Measurements from ENCODE around the gene CALCOCO1.
"Not testable (repeated sequence)": the region's sequence is repeated elsewhere in the genome, so short reads cannot be mapped to it uniquely, and the experiment has no call there.

CALCOCO1 gene

DNA sequence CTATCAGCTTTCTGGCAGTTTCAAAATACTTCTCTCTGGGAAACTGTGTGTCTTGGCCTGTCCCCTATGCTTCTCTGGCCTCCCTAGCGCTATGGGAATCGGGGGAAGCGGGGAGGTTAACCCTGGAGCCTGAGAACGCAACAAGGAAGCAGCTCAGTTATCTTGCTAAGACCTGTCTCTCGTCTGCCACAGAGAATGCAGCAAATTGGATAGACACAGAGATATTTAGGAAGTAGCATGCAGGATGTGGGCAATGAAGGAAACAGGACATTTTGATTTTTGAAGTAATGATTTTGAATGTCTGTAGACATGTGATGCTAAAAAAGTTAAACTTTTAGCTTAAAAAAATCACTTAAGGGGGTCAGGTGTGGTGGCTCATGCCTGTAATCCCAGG, 6.6 kb upstream of the CALCOCO1 start:
- DNase-seq (ENCODE audit: low read depth) = no peak

DNA sequence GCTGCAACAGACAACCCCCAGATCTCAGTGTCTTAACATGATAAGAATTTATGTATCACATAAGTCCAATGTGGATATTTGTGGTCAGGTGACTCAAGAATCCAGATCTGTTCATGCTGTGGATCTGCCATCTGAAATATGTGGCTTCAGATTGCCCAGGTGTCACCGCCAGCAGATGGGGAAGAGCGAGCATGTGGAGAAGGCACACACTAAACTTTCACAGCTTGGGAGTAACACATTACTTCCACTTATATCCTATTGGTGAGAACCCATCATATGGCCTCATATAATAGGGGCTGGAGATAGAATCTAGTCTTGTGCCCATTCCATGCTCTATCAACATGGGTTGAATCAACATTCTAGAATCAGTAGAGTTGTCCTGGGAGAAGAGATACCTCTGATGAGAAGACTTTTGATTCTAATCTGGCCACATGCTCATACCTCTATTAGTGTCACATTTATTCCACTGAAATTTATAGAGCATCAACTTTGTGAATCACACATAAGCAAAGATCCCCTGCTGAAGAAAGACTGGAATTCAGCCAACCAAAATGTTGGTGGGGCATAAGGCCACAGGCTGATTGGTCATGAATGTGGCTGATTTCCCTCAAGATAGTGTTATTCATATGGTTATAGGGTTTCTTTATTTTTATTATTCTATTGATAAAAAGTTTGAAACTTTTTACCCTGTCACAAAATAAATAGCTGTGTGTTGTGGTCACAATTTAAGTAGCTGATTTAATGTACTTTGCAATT, 6.0 kb upstream of the CALCOCO1 start:
- no peak for DNase-seq (ENCODE audit: low read depth)

DNA sequence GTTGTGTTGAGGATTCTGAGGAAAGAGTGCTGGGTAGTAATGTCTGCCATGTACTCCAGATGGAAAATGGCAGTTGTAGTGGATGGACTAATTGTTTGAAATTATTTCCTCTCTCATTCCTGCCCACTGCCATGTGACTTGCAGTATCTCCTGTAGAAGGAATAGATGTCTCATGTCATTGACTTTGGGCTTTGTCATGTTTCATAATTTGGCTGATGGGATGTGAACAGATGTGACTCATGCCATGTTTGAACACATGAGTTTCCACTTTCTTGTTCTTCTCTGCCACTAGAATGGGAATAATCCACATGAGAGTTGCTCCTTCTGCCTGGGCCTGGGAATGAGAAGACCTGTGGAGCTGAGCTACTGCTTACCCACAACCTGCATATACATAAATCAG, 2.4 kb upstream of the CALCOCO1 start:
- DNase-seq (ENCODE audit: low read depth) = no peak

DNA sequence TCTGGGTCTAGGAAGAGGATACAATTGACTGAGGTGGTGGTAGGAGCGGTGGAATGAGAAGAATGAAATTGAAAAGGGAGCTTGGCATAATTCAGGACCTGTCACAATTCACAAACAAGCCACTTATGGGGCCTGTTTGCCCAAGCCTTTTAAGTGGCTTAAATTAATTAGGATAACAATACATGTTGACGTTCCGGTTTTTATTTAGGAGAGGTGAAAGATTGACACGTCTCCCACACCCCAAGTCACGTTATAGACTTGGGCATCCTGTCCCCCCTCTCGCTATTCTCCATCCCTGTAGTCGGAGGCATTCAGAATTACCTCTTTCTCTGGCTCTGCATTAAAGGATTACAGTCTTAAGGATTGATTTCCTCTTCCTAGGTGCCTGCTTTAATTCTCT, 954 bp upstream of the CALCOCO1 start:
- DNase-seq (ENCODE audit: low read depth) = no peak

DNA sequence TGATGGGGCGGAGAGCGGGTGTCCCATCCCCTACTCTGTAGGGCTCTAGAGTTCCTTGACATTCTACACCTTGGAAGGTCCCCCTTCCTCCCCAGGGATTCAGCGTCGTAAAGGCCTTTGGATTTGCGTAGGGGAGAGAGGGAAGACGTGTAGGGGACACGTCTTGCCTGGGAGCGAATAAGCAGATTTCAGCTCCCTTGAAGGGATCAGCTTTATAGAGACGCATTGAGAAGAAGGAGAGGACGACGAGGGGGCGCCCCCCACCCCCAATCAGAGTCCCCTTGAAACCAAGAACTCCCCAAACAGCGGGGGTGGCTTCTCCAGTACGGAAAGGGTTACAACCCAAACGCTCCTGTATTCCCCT, 324 bp downstream of the CALCOCO1 start:
- no peak for DNase-seq (ENCODE audit: low read depth)

DNA sequence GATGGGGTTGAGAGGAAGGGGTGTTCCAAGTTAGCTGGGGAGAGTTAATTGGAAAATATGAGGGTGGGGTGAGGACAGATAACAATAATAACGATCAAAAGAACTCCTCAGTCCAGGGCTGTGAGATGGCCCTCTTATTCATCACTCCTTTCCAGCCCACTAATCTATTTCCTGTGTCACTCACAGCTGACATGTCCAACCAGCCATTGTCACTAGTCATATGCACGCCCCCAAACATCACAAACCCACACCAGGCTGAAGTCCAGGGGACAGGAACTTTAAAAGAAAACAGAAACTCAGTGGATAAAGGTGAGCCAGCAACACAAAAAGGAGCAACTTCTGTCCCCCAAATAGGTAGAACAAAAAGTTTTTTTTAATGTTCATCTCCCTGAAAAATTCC, 911 bp downstream of the CALCOCO1 start:
- DNase-seq (ENCODE audit: low read depth) = no peak

DNA sequence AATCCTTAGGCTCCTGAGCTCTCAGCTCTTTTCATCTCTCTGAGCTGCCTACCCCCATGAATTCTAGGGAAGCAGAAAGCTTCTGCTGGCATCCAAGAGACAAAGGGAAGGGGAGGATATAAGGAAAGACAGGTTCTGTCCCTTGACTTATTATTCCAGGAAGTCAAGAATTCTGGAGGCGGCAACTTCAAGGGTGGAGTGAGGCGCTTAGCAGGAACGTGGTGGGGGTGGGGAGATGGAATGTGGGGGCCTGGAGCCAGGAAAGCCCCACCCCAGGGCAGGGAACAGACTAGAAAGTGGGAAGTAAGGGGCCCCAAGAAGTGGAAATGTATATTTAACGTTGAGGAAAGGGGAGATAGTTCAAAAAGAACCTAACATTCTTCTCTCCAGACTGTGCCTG, 1.4 kb downstream of the CALCOCO1 start:
- no peak for DNase-seq (ENCODE audit: low read depth)

DNA sequence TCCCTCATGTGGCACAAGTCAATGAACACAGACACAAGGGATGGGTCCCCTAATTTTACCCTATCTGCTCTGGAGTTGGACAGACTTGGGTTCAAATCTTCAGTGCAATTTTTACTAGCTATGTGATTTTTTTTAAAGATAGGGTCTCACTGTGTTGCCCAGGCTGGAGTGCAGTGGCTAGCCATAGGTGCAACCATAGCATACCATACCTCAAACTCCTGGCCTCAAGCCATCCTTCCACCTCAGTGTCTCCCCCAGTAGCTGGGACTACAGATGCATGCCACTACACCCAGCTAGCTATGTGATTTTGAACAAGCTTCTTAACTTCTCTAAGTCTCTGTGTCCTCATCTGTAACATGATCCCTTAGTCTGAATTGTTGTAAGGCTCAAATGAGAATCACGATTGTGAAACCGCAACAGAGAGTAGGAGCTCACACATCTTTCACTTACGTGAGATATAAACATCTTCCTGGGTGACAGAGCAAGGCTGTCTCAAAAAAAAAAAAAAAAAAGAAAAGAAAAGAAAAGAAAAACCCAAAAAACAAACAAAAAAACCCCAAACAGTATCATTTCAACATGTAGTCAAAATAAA, 4.7 kb downstream of the CALCOCO1 start:
- no peak for DNase-seq (ENCODE audit: low read depth)

DNA sequence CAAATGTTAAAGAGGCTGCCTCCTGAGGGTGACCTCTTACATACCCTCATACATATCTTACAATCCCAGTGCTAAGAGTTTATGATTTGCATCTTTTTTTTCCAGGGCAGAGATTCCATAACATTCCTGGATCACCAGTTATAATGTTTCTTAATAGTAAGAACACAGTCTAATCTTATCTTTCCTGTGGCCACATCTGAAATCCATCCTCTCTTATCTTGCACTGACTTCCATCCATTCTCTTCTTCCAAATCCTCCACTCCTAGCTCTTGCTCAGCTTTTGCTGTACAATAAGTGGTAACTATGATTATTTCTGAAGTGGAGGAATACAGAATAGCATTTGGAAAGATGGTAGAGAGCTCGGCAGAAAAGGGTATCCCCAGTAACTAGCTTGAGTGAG, 6.3 kb downstream of the CALCOCO1 start:
- DNase-seq (ENCODE audit: low read depth) = no peak

DNA sequence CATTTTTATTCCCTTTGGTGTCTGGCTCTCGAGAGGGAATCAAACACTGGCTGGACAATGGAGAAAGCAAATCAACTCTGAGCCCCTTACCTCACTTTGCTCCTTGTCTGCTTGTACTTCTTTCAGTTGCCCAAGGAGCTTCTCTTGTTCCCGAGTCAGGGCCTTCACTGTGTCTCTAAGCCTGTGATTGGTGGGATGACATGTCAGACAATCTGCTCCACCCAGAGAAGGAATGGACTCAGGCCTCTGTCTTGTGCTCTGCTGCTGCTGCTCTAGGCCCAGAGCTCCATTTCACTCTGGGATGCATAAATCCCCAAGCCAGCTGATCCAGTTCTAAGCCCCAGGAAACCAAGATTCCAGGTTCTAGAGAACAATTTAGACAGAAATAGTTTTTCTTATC, 7.6 kb downstream of the CALCOCO1 start:
- no peak for DNase-seq (ENCODE audit: low read depth)

DNA sequence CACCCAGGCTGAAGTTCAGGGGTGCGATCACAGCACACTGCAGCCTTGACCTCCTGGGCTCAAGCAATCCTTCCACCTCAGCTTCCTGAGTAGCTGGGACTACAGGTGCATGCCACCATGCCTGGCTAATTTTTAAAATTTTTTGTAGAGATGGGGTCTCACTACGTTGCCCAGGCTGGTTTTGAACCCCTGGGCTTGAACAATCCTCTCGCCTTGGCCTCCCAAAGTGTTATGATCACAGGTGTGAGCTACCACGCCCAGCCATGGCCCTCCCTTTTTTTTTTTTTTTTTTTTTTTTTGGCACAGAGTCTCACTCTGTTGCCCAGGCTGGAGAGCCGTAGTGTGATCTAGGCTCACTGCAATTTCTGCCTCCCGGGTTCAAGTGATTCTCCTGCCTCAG, 8.7 kb downstream of the CALCOCO1 start:
- DNase-seq (ENCODE audit: low read depth) = not testable (repeated sequence)

DNA sequence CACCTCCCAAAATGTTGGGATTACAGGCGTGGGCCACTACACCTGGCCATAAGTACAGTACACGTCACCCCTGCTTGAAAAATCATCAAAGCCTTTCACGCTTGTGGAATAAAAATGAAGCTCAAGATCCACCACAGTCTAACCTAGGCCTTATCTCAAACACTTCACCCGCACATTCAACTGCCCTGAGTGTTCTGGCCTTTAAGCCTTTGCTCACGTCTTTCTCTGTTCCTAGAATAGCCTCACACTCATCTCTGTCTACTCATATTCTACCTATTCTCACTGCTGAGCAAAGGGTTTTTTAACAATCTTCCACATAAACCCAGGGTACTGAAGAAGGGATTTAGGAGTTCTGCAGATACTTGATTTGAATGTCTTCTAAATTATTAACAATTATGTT, 9.9 kb downstream of the CALCOCO1 start:
- DNase-seq (ENCODE audit: low read depth) = no peak

DNA sequence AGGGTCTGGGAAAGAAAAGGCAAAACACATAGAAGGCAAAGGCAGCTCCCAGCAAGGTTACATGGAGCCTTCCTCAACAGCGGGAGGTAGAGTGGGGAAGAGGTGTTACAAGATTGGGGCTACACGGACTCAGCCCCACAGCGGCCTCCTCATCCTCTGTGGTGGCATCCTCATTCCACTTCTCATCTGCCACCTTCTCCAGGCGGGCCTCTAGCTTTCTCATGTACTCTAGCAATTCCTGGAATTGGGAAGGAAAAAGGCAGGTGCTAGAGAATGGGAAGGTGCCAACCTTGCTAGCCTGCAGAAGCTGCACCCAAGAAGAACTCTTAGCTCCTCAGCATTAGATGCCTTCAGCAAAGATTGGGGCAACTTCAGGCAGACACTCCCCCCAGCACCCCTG, 13.2 kb downstream of the CALCOCO1 start:
- no peak for DNase-seq (ENCODE audit: low read depth)

DNA sequence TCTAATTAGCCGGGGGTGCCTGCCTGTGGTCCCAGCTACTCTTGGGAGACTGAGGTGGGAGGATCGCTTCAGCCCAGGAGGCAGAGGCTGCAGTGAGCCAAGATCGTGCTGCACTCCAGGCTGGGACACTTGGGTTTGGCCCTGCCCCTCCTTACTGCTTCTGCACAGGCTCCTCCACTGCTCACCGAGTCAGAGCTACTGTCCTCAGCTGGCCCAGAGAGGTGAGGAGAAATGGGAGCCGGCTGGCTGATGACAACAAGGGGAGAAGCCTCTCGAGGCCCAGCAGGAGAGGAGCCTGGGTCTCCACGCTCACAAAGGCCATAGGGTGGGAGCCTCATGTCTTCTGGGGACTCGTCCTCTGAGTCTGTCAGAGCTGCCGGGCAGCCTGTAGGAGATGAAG, 13.7 kb downstream of the CALCOCO1 start:
- no peak for DNase-seq (ENCODE audit: low read depth)

DNA sequence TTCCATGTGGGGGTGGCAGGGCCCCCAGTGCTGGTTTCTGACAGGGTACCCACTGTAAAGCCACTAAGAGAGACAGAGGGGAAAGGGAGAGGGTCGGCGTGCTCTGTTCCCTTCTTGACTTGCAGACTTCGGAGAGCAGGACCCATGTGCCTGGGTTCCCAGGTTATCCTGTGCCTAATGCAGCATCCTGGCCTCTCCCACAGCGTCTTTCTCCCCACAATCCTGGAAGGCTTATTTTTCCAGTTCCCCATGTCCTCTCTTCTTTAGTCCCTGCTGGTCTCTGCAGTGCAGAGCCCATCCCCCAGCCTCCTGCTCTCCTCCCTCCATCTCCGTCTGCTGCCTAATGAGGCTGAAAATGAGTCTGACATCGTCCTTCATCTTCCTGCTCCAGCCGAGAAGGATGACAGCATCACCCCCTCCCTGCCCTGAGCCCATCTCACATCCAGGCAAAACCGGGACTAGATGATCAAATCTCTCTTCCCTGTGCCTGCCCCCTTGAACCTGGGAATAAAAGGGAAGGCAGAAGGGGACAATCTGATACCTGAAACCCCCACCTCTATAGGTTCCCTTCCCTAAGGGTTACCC, 15.1 kb downstream of the CALCOCO1 start:
- DNase-seq (ENCODE audit: low read depth) = no peak

DNA sequence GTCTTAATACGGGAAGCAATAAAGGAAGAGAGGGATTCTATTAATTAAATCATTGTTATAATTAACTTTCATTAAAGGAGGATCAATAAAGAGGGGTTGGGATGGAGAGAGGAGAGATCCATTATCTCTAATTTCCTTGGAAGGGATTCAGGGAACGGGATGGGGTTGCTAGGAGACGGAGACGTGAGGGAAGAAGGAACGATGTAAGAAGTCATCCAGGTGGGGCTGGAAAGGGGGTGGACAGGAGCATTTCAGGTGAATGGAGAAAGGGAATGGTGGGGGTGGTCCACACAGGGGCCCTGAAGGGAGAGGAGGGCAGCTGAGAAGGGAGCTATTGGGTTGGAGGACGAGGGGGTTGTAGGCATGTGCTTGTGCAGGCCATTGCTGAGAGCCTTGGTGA, 17.2 kb downstream of the CALCOCO1 start:
- DNase-seq (ENCODE audit: low read depth) = no peak

DNA sequence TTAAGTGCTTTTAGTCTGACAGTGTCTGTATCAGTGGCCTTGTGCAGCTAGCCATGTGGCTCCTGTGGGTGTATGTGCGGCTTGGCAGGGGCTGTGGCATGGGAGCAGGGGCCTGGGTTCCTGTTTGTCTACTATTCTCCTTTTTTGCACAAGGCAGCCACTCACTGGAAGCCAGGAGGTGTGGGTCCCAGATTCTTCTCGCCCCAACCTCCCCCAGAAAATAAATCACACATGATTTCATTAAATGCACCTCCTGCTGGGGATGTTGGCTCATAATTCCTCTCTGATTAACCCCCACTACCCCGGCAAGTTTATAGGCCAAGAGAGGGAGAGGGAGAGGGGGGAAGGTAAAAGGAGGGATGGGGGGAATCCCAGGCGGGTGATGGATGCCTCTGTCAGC, 17.6 kb downstream of the CALCOCO1 start:
- no peak for DNase-seq (ENCODE audit: low read depth)

DNA sequence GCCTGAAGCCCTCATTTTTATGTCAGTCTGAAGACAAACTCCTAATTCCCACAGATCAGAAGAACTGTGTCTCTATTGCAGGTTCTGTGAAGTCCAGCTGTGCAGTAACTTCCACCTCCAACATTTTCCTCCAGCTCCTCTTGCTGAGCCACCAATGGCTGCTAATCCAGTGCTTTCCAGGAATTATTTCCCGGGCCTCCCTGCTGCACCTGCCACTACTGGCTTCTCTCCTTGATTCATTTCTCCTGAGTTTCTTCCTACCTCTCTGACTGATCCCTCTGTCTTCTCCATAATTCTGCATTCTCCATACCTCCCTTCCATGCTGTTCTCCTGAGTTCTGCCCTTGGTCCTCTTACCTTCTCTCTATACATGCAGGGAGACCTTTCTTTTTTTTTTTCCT, 21.2 kb downstream of the CALCOCO1 start:
- no peak for DNase-seq (ENCODE audit: low read depth)

DNA sequence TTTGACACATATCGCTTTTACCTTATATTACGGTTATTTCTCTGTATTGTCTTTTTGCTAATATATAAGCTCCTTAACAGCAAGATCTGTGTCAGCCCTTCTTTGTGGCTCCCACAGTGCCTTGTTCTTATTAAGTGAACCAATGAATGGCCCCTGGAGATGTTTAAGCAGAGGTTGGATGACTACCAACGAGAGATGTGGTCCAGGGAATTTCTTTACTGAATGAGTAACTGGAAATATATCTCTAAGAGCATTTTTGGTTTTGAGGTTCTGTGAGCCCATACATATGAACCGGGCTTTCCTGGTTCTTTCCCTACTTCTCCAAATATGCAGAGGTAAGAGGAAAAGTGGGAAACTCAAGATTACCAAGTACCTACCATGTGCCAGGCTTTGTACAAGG, 23.5 kb downstream of the CALCOCO1 start:
- no peak for DNase-seq (ENCODE audit: low read depth)

DNA sequence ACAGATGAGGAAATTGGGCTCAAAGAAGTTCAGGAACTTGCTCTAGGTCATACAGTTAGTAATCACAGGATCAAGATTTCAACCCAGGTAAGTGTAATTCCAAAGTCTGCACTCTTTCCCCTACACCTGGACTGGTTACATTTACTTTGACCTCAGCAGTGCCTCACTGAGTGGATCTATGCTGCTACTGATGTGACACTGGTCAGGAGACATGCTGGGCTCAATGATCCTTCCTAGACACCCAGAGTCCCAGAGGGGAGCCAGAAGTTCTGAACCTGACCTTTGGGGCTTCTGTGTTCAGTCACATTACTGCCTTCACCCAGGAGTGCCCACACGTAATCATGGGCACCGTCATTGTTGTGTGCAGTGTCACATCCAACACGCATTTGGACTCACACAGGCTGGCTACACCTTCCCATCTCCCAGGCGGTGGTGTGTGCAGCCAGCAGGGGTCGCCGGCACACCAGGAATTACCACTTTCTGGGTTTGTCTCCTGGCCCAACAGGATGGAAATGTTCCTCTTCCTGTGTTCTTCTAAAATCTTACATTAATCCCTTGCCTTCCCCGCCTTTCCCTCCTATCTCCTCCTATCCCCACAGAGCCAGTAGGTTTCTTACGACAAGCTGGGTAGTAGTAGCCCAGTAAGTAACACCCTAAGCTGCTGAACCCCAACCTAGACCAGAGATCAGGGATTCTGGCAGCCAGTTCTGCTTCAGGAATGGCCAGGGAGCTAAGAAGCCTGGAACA, 25.6 kb downstream of the CALCOCO1 start:
- DNase-seq (ENCODE audit: low read depth) = peak; percentile 59

DNA sequence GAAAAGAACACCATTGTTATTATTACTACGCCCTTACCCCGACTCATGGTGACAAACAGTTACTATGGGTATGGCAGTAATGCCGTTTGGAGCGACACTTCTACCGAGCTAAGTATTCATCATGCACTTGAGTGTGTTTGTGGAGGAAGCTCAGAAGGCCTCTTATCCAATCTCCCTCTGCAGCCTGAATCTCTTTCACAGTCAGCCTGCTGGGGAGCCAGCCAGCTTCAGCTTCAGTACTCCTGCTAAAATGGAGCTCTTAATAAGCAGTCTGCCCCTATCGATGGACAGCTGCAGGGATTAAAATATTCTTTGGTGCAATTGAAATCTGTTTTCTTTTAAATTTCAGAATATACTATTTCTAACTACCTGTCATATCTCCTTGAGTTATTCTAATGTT, 26.7 kb downstream of the CALCOCO1 start:
- no peak for DNase-seq (ENCODE audit: low read depth)

DNA sequence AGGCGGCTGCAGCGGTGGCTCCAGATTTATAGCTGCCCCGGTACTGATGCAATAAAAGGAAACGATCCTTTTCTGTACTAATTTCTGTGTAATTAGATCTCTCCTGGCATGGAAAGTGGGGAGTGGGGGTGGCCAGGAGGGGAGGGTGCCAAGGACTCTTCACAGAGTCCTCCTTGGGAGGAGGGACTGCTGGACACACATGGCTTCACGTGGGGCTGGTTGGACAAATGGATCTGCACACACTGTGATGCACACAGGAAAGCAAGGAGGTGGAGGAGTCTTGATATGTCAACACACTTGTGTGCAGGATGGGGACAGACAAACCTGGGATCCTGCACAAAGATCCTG, 27.6 kb downstream of the CALCOCO1 start:
- DNase-seq (ENCODE audit: low read depth) = no peak

DNA sequence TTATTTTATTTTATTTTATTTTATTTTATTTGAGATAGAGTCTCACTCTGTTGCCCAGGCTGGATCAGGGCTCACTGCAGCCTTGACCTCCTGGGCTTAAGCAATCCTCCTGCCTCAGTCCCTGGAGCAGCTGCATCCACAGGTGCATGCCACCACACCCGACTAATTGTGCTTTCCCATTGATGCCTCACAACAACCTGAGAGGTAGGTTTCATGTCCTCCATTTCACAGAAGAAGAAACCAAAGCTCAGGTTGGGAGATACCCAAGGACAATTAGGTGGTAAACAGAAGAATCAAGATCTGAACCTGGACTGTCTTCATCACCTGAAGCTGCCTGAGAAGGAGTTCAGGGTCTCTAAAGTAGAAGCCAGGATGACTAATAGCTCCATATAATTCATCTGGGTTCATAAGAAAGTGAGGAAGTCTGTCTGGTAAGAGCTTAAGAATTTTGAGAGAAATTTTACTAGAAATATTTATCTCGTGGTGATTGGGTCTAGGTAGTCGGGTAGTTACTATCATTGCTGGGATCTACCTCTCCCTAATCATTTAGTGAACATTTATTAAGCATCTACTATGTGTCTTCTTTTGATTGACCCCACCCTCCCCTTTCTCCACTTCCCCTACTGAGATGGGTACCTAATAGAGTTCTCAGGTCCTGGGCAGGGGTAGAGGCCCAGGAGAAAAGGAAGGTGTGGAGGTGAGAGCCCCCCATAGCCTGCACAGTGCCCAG, 28.1 kb downstream of the CALCOCO1 start:
- DNase-seq (ENCODE audit: low read depth) = no peak
